Mesenchymal stem cell (in vitro differentiated cells and primary cell): ENCODE results near the gene ABCA3.

Experiments
- DNase-seq: peaks from one replicate; pipeline ENCODE4 v3.0.0-alpha.2; 2013
- H2AFZ ChIP-seq: one replicate; pipeline ENCODE4 v1.6.1; 2013; ENCODE audit warnings: low read depth, mild to moderate bottlenecking, control low read depth, inconsistent platforms, low read length, moderate library complexity
- H2AK5ac ChIP-seq: 2 replicates; pipeline ENCODE4 v1.6.1; 2013; ENCODE audit warnings: low read length, moderate library complexity, mild to moderate bottlenecking, inconsistent platforms; ENCODE audit not compliant: severe bottlenecking
- H2BK120ac ChIP-seq: one replicate; pipeline ENCODE4 v1.6.1; 2013; ENCODE audit warnings: low read depth, mild to moderate bottlenecking, inconsistent platforms, low read length, moderate library complexity
- H2BK12ac ChIP-seq, 2 experiments: one replicate each; pipeline ENCODE4 v1.6.1; 2013; ENCODE audit warnings: inconsistent platforms in 2 of 2, low read length in 2 of 2, mild to moderate bottlenecking in 2 of 2, moderate library complexity in 2 of 2, control low read depth in 1 of 2
- H2BK15ac ChIP-seq: one replicate; pipeline ENCODE4 v1.6.1; 2013; ENCODE audit warnings: mild to moderate bottlenecking, low read depth, inconsistent platforms; ENCODE audit not compliant: poor library complexity, severe bottlenecking
- H2BK5ac ChIP-seq: 2 replicates; pipeline ENCODE4 v1.6.1; 2013; ENCODE audit warnings: low read depth, mild to moderate bottlenecking, low read length, control low read depth, inconsistent platforms; ENCODE audit not compliant: poor library complexity, severe bottlenecking
- H3K14ac ChIP-seq, 2 experiments: one replicate each; pipeline ENCODE4 v1.6.1; 2013; ENCODE audit warnings: inconsistent platforms in 2 of 2, low read length in 2 of 2, control low read depth in 1 of 2, mild to moderate bottlenecking in 1 of 2, moderate library complexity in 1 of 2
- H3K18ac ChIP-seq, 2 experiments: one replicate each; pipeline ENCODE4 v1.6.1; 2013; ENCODE audit warnings: inconsistent platforms in 2 of 2, low read length in 2 of 2, control low read depth in 1 of 2, low read depth in 1 of 2, mild to moderate bottlenecking in 1 of 2
- H3K23ac ChIP-seq, 2 experiments: one replicate each; pipeline ENCODE4 v1.6.1; 2013; ENCODE audit warnings: inconsistent platforms in 2 of 2, low read length in 2 of 2, mild to moderate bottlenecking in 2 of 2, moderate library complexity in 2 of 2, control low read depth in 1 of 2
- H3K27ac ChIP-seq: 2 replicates; pipeline ENCODE4 v1.5.1; 2013; ENCODE audit warnings: mild to moderate bottlenecking, moderate library complexity, low read length, control low read depth, inconsistent platforms; ENCODE audit not compliant: poor library complexity, severe bottlenecking
- H3K27me3 ChIP-seq, 2 experiments: 2 replicates each; pipeline versions ENCODE4 v1.6.1 to v1.7.0; 2013; ENCODE audit warnings: low read length in 2 of 2, mild to moderate bottlenecking in 2 of 2, moderate library complexity in 2 of 2, control low read depth in 1 of 2, inconsistent platforms in 1 of 2; ENCODE audit not compliant: control insufficient read depth in 1 of 2, insufficient read depth in 1 of 2
- H3K36me3 ChIP-seq, 2 experiments: 2 replicates each; pipeline versions ENCODE4 v1.6.1 to v1.7.0; 2013; ENCODE audit warnings: low read length in 2 of 2, control low read depth in 1 of 2, inconsistent platforms in 1 of 2, low read depth in 1 of 2, mild to moderate bottlenecking in 1 of 2; ENCODE audit not compliant: insufficient read depth in 2 of 2, control insufficient read depth in 1 of 2
- H3K4ac ChIP-seq, 2 experiments: one replicate each; pipeline ENCODE4 v1.6.1; 2013; ENCODE audit warnings: inconsistent platforms in 2 of 2, low read length in 2 of 2, mild to moderate bottlenecking in 2 of 2, moderate library complexity in 2 of 2, control low read depth in 1 of 2, low read depth in 1 of 2
- H3K4me1 ChIP-seq: 2 replicates; pipeline ENCODE4 v1.6.1; 2013; ENCODE audit warnings: low read depth, low read length, control low read depth; ENCODE audit not compliant: control insufficient read depth, insufficient read depth
- H3K4me2 ChIP-seq: 2 replicates; pipeline ENCODE4 v1.6.1; 2013; ENCODE audit warnings: low read length, mild to moderate bottlenecking, inconsistent platforms; ENCODE audit not compliant: poor library complexity, severe bottlenecking
- H3K4me3 ChIP-seq, 2 experiments: 2 replicates each; pipeline versions ENCODE4 v1.5.1 to v1.7.0; 2013; ENCODE audit warnings: low read length in 2 of 2, mild to moderate bottlenecking in 2 of 2, control low read depth in 1 of 2, low read depth in 1 of 2; ENCODE audit not compliant: insufficient read depth in 1 of 2
- H3K79me1 ChIP-seq: replicated peaks from 2 replicates; pipeline ENCODE4 v1.6.1; 2013; ENCODE audit warnings: mild to moderate bottlenecking, control low read depth, low read length, inconsistent platforms; ENCODE audit not compliant: poor library complexity, severe bottlenecking
- H3K9ac ChIP-seq: 2 replicates; pipeline ENCODE4 v1.7.0; 2013; ENCODE audit warnings: mild to moderate bottlenecking, low read length, moderate library complexity
- H3K9me3 ChIP-seq: 2 replicates; pipeline ENCODE4 v1.7.0; 2013; ENCODE audit warnings: mild to moderate bottlenecking, low read length; ENCODE audit not compliant: control insufficient read depth
- H4K8ac ChIP-seq: one replicate; pipeline ENCODE4 v1.6.1; 2013; ENCODE audit warnings: inconsistent platforms, mild to moderate bottlenecking, low read length, moderate library complexity
- H4K91ac ChIP-seq: one replicate; pipeline ENCODE4 v1.6.1; 2013; ENCODE audit warnings: mild to moderate bottlenecking, low read length, inconsistent platforms
- WGBS: methylation state at CpG from one replicate; pipeline ENCODE4 v1.1.7; 2013; ENCODE audit warnings: mixed read lengths; 5-methylcytosine and 5-hydroxymethylcytosine counted together

The ABCA3 gene

DNA sequence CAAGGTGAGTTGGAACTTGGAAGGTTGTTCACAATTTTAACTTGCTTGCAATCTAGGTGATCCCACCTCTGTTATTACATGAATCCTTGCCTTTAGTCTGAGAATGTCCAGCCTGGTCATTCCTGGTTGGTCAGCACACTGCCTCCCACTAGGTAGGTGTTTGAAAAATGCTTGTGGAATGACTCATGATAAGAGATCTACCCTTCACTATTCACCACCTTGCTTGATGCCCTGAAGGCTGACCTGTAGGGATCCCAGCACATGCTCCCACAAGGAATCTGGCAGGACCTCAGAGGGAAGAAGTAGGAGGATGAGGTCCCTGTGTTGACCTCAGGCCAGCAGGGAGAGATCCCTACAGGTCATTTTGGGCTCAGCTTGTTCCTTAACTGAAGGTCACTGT lies 30.2 kb upstream of the ABCA3 start:
- Histone ChIP-seq H2BK12ac (no peak overlapping the region), H3K9ac (no peak overlapping the region), H2AFZ (no peak overlapping the region), H3K4me1 (peaks cover 11% of the 10 kb centered on the region), H3K79me1 (no peaks in the 10 kb centered on the region), H2BK5ac (no peak overlapping the region), H3K36me3 (no peaks in the 10 kb centered on the region), H3K4me3 (no peak overlapping the region), H4K8ac (no peak overlapping the region), H3K9me3 (no peaks in the 10 kb centered on the region), H3K4me2 (no peak overlapping the region), H3K14ac (no peak overlapping the region), H2AK5ac (no peak overlapping the region), H3K18ac (no peak overlapping the region), H3K4ac (no peak overlapping the region), H3K23ac (no peak overlapping the region), H4K91ac (no peak overlapping the region), H2BK15ac (no peak overlapping the region), H3K27ac (no peak overlapping the region), H2BK120ac (no peak overlapping the region), H3K27me3 (no peaks in the 10 kb centered on the region)
- no peak for DNase-seq

DNA sequence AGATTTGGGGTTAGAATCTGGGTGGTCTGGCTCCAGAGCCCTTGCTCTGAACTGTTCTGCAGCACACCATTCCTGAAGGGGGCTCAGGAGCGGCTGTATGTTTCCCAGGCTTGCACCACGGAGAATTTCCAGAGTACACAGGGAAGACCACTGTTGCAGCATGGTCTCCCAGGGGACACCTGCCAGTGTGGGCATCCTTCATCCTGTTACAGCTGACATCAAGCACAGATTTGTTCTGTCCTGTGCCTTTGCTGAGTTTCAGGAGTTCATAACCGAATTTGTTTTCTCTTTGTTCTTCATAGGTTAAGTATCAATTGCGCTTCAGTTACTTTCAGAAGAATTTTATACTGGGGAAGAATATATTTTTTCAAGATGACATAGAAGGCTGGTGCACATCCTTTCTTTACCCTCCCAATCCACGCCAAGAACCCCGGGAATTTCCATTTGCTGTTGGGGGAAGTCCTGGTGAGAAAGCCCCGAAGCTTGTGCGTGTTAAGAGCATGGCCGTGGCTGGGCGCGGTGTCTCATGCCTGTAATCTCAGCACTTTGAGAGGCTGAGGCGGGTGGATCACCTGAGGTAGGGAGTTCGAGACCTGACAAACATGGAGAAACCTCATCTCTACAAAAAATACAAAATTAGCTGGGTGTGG lies 26.3 kb upstream of the ABCA3 start:
- H2BK120ac ChIP-seq = no peak overlapping the region
- DNase-seq = no peak
- H2BK5ac ChIP-seq = no peak overlapping the region
- H2AK5ac ChIP-seq = peak overlapping the region; percentile 74
- no peak overlapping the region for H4K91ac ChIP-seq
- H3K36me3 ChIP-seq = no peaks in the 10 kb centered on the region
- H3K4me1 ChIP-seq = peaks cover 8% of the 10 kb centered on the region
- H3K79me1 ChIP-seq = no peaks in the 10 kb centered on the region
- H3K9ac ChIP-seq = no peak overlapping the region
- no peak overlapping the region for H2BK15ac ChIP-seq
- no peak overlapping the region for H3K4me2 ChIP-seq
- 89% methylated on average over 11 of the region's 13 CpGs for WGBS
- H3K14ac ChIP-seq = no peak overlapping the region
- no peak overlapping the region for H2AFZ ChIP-seq
- H3K27ac ChIP-seq = peak overlapping the region; percentile 8
- H3K27me3 ChIP-seq = peaks cover 0 to 6% of the 10 kb centered on the region in 2 experiments
- no peak overlapping the region for H3K23ac ChIP-seq
- no peak overlapping the region for H3K4ac ChIP-seq
- H3K18ac ChIP-seq = no peak overlapping the region
- no peaks in the 10 kb centered on the region for H3K9me3 ChIP-seq
- H2BK12ac ChIP-seq = no peak overlapping the region
- no peak overlapping the region for H3K4me3 ChIP-seq
- no peak overlapping the region for H4K8ac ChIP-seq

DNA sequence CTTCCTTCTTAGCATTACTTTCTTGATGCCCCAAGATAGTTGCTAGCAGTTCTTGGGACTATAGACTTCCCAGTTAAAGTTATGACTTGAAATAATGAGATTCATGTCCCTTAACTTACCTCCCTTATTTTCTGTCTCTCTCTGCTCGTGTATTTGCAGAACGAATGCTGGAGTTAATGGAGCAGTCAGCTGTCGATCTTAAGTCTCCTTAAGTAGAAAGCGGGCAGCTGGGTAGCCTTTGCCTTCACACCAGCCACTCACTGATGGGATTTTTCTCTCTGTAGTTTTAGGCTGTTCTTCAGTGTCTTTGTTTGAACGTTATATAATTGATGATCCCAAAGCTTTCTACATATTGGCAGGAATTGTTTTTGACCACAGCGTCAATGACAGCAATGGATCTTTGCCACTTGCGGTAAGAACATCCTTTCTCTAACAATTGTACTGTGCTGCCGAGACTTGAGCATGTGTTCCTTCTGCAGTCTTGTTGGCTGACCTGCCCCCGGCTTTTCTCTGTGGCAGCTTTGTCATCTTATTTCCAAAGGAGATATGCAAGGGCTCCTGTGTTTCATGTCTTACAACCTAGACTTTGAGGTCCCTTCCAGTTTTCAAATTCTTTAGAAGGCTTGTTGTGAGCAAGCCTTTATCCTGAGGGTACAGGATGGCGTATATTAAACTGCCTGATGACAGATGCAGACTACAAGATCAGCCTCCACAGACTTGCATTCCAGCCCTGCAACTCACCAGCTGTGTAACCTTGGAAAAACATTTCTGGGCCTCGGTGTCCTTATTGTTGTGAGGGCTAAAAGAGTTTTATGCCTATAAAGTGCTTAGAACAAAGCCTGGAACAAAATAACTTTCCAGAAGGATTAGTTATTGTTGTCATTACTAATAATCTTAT lies 25.1 kb upstream of the ABCA3 start:
- peaks cover 0 to 6% of the 10 kb centered on the region in 2 experiments for H3K27me3 ChIP-seq
- 79% methylated on average over 11 of the region's 11 CpGs for WGBS
- no peak overlapping the region for H2BK12ac ChIP-seq
- H2AK5ac ChIP-seq = peak overlapping the region; percentile 49
- DNase-seq = peak; percentile 25
- H3K9me3 ChIP-seq = no peaks in the 10 kb centered on the region
- H2BK120ac ChIP-seq = no peak overlapping the region
- H2BK5ac ChIP-seq = no peak overlapping the region
- H3K79me1 ChIP-seq = no peaks in the 10 kb centered on the region
- H3K9ac ChIP-seq = peak overlapping the region; percentile 44
- H3K4me1 ChIP-seq = peaks cover 5% of the 10 kb centered on the region
- no peak overlapping the region for H3K23ac ChIP-seq
- no peak overlapping the region for H4K8ac ChIP-seq
- no peaks in the 10 kb centered on the region for H3K36me3 ChIP-seq
- H3K14ac ChIP-seq = no peak overlapping the region
- H4K91ac ChIP-seq = no peak overlapping the region
- H3K4me3 ChIP-seq = peak overlapping the region in 1 of 2 experiments; percentile 25
- no peak overlapping the region for H2BK15ac ChIP-seq
- H3K4me2 ChIP-seq = no peak overlapping the region
- no peak overlapping the region for H2AFZ ChIP-seq
- H3K4ac ChIP-seq = no peak overlapping the region
- peak overlapping the region; percentile 71 for H3K27ac ChIP-seq
- H3K18ac ChIP-seq = no peak overlapping the region

DNA sequence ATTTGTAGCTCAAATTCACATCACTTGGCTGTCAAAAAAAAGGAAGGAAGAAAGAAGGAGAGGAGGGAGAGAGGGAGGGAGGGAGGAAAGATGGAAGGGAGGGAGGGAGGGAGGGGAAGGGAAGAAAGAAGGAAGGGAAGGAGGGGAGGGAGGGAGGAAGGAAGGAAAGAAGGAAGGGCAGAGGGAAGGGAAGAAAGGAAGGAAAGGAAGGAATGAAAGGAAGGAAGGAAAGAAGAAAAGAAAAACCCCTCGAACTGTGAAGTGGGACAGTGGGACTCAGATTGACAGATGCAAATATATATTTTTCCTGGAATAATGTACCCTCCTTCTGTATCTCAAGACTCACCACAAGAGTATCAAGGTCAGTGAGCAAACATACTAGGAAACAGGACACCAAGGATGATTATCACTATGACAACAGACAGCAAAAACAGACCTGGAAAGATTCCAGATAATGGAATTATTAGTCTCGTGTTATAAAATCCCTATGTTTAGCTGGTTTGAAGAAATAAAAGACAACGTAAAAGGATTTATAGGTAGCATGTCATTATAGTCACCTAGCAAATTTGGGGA lies 24.2 kb upstream of the ABCA3 start:
- Histone ChIP-seq H3K79me1 (no peaks in the 10 kb centered on the region), H4K8ac (no peak overlapping the region), H3K9ac (peak overlapping the region; percentile 44), H2BK12ac (no peak overlapping the region), H3K27me3 (peaks cover under 1 to 8% of the 10 kb centered on the region in 2 experiments), H3K4me1 (peaks cover 5% of the 10 kb centered on the region), H3K4me3 (no peak overlapping the region), H2BK120ac (no peak overlapping the region), H3K36me3 (no peaks in the 10 kb centered on the region), H2AFZ (no peak overlapping the region), H3K9me3 (no peaks in the 10 kb centered on the region), H3K14ac (no peak overlapping the region), H2BK5ac (no peak overlapping the region), H4K91ac (no peak overlapping the region), H3K27ac (no peak overlapping the region), H3K18ac (no peak overlapping the region), H3K4me2 (no peak overlapping the region), H2BK15ac (no peak overlapping the region), H2AK5ac (no peak overlapping the region), H3K4ac (no peak overlapping the region), H3K23ac (no peak overlapping the region)
- no peak for DNase-seq
- 60% methylated on average over 1 of the region's 3 CpGs for WGBS
